Measurements from ENCODE around the gene PPP2R3B. TPM values are rescaled to one million over a fixed set of nuclear protein-coding genes. Genes with fewer than 3 reads are reported as not detected.
A peak's percentile ranks its signal among the peaks of the same experiment; 100 is the strongest.

PPP2R3B gene
- total RNA-seq, 2 donors from 2014 or later: 72.5 to 98.7 TPM

DNA sequence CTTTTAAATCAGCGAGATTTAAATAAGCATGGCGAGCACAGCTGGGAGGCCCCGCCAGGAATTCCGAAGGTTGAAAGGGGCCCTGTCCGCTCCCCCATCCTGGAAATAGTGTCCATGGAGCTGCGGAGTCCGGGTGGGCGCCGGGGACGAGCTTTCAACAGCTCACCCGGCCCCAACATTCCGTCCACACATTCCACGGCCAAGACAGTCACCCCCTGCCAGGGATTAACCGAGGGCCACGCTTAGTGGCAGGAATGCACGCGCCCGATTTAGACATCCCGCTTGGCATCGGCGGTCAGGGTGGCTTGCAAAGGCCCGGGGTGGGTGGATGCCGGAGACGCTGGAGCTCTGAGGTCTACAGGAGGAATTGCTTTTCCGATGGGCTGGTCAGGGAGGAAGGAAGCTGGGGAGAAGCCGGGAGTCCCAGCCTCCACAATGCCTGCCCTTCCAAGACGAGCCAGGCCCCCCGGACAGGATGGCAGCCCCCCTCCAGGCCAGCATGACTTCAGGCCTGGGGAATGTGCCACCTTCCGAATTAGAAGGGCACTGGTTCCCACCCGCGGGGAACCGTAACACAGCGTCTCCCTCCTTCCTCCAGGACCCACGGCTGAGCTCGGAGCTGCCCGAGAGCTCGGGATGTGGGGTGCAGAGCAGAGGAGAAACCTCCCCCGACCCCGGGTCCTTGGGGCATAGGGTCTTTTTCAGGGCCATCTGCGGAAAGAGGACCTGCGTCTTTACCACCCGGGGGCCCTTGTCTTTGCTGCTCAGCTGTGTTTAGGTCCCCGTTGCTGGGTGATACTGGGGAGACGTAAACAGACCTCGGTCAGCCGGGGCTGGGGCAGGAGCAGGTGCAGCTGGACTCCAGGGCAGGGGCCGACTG is 26.9 kb upstream of the PPP2R3B start:
- peak overlapping the region; percentile 44 for H3K4me3 Mint-ChIP-seq

DNA sequence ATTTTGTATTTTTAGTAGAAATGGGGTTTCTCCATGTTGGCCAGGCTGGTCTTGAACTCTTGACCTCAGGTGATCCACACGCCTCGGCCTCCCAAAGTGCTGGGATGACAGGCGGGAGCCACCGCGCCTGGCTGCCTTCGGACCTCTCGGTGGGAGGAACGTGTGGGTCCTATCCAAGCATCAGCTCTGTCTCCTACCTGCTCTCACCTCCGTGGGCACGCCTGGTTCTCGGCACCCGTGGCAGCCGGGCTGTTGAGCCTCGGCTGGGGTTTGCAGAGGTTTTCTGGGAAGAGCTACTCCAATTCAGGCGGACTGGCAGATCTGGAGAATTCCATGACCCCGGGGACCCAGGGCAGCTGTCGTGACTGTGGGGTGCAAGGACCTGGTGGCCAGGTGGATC is 23.6 kb upstream of the PPP2R3B start:
- no peak overlapping the region for H3K27ac ChIP-seq (ENCODE audit: low read depth, low read length)
- no peak overlapping the region for H3K9ac ChIP-seq (ENCODE audit: extremely low read depth, low read length, poor library complexity, severe bottlenecking)
- peaks cover 13% of the 10 kb centered on the region for H3K36me3 Mint-ChIP-seq (ENCODE audit: low read depth)
- H3K4me3 Mint-ChIP-seq: no peak overlapping the region
- TF ChIP-seq CTCF (conservative IDR thresholded peaks at IDR 0.05): no peak
- no peaks in the 10 kb centered on the region for H3K36me3 ChIP-seq (ENCODE audit: control insufficient read depth, insufficient read depth, low read length)
- no peak overlapping the region for H3K4me3 ChIP-seq (ENCODE audit: low read length)
- H3K4me1 Mint-ChIP-seq: peaks cover 2% of the 10 kb centered on the region
- peaks cover 6% of the 10 kb centered on the region for H3K4me1 ChIP-seq (ENCODE audit: control insufficient read depth, insufficient read depth, low read length)
- no peak for DNase-seq
- H3K27ac Mint-ChIP-seq: no peak overlapping the region
- WGBS, 2 experiments (ENCODE audit: insufficient coverage in 1 of 2, insufficient read length in 1 of 2): 92% methylated on average over 17 of the region's 17 CpGs
- peaks cover 3% of the 10 kb centered on the region for H3K9me3 ChIP-seq (ENCODE audit: control insufficient read depth, low read length)
- H3K27me3 ChIP-seq (ENCODE audit: control insufficient read depth, insufficient read depth, low read length, poor library complexity, severe bottlenecking): no peaks in the 10 kb centered on the region
- H3K27me3 Mint-ChIP-seq (ENCODE audit: insufficient read depth): peaks cover 12% of the 10 kb centered on the region
- H3K9me3 Mint-ChIP-seq: peaks cover 15% of the 10 kb centered on the region

More for the DNA sequence above, 26.9 kb upstream of the PPP2R3B start:
- peaks cover 13% of the 10 kb centered on the region for H3K27me3 Mint-ChIP-seq (ENCODE audit: insufficient read depth)
- peak; percentile 87 for DNase-seq
- H3K36me3 ChIP-seq (ENCODE audit: control insufficient read depth, insufficient read depth, low read length): no peaks in the 10 kb centered on the region
- H3K27ac ChIP-seq (ENCODE audit: low read depth, low read length): no peak overlapping the region
- H3K4me1 ChIP-seq (ENCODE audit: control insufficient read depth, insufficient read depth, low read length): peaks cover 6% of the 10 kb centered on the region
- peaks cover 3% of the 10 kb centered on the region for H3K9me3 ChIP-seq (ENCODE audit: control insufficient read depth, low read length)
- H3K36me3 Mint-ChIP-seq (ENCODE audit: low read depth): peaks cover 10% of the 10 kb centered on the region
- peak overlapping the region; percentile 44 for H3K27ac Mint-ChIP-seq
- H3K27me3 ChIP-seq (ENCODE audit: control insufficient read depth, insufficient read depth, low read length, poor library complexity, severe bottlenecking): no peaks in the 10 kb centered on the region
- peaks cover 2% of the 10 kb centered on the region for H3K4me1 Mint-ChIP-seq
- peaks cover 11% of the 10 kb centered on the region for H3K9me3 Mint-ChIP-seq
- H3K9ac ChIP-seq (ENCODE audit: extremely low read depth, low read length, poor library complexity, severe bottlenecking): no peak overlapping the region
- peak; percentile 56 for TF ChIP-seq CTCF (conservative IDR thresholded peaks at IDR 0.05)
- H3K4me3 ChIP-seq (ENCODE audit: low read length): no peak overlapping the region
- 27 to 52% methylated on average over 20 to 47 of the region's 47 CpGs for WGBS, 2 experiments (ENCODE audit: insufficient coverage in 1 of 2, insufficient read length in 1 of 2)

DNA sequence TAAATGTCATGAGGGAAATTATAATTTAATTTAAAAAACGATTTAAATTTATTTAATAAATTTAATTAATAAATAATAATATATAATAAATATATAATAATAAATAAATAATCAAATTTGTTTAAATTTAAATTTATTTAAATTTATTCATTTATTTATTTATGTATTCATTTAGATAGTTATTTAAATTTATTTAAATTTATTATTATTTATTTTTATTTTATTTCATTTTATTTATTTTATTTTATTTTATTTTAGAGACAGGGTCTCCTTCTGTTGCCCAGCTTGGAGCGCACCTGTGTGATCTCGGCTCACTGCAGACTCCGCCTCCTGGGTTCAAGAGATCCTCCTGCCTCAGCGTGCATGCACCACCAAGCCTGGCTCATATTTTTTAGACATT is 18.4 kb upstream of the PPP2R3B start:
- no peak overlapping the region for H3K27ac Mint-ChIP-seq
- 80 to 99% methylated on average over 1 to 4 of the region's 5 CpGs for WGBS, 2 experiments (ENCODE audit: insufficient coverage in 1 of 2, insufficient read length in 1 of 2)
- TF ChIP-seq CTCF (conservative IDR thresholded peaks at IDR 0.05): no peak
- peaks cover 3% of the 10 kb centered on the region for H3K9me3 ChIP-seq (ENCODE audit: control insufficient read depth, low read length)
- H3K4me3 Mint-ChIP-seq: no peak overlapping the region
- no peak overlapping the region for H3K9ac ChIP-seq (ENCODE audit: extremely low read depth, low read length, poor library complexity, severe bottlenecking)
- H3K27me3 Mint-ChIP-seq (ENCODE audit: insufficient read depth): no peaks in the 10 kb centered on the region
- no peaks in the 10 kb centered on the region for H3K27me3 ChIP-seq (ENCODE audit: control insufficient read depth, insufficient read depth, low read length, poor library complexity, severe bottlenecking)
- H3K9me3 Mint-ChIP-seq: peaks cover 15% of the 10 kb centered on the region
- H3K4me1 Mint-ChIP-seq: no peaks in the 10 kb centered on the region
- H3K27ac ChIP-seq (ENCODE audit: low read depth, low read length): no peak overlapping the region
- DNase-seq: no peak
- no peaks in the 10 kb centered on the region for H3K36me3 ChIP-seq (ENCODE audit: control insufficient read depth, insufficient read depth, low read length)
- no peaks in the 10 kb centered on the region for H3K4me1 ChIP-seq (ENCODE audit: control insufficient read depth, insufficient read depth, low read length)
- no peak overlapping the region for H3K4me3 ChIP-seq (ENCODE audit: low read length)
- H3K36me3 Mint-ChIP-seq (ENCODE audit: low read depth): peaks cover 11% of the 10 kb centered on the region
